KMS-11 (cell line): ENCODE measurements around the gene HEPACAM.

Experiments used
- H2AFZ ChIP-seq: fragments of 200-600 bp; sonication (generic); 2 replicates; pipeline ENCODE4 v1.6.1; 2016; ENCODE audit warnings: antibody characterized with exemption, mixed run types, low read depth
- H3K27ac ChIP-seq: fragments of 200-600 bp; sonication (generic); 2 replicates; pipeline ENCODE4 v1.6.1; 2016; ENCODE audit warnings: mild to moderate bottlenecking, mixed run types
- H3K27me3 ChIP-seq: fragments of 200-600 bp; sonication (generic); 2 replicates; pipeline ENCODE4 v1.6.1; 2017; ENCODE audit warnings: mild to moderate bottlenecking, low read depth, mixed run types, moderate library complexity; ENCODE audit not compliant: insufficient read depth
- H3K36me3 ChIP-seq: fragments of 200-600 bp; sonication (generic); 2 replicates; pipeline ENCODE4 v1.6.1; 2017; ENCODE audit warnings: mild to moderate bottlenecking, mixed run types; ENCODE audit not compliant: insufficient read depth
- H3K4me1 ChIP-seq: fragments of 200-600 bp; sonication (generic); 2 replicates; pipeline ENCODE4 v1.6.1; 2016; ENCODE audit warnings: mild to moderate bottlenecking, low read depth, mixed run types; ENCODE audit not compliant: poor library complexity, severe bottlenecking
- H3K4me2 ChIP-seq: fragments of 200-600 bp; sonication (generic); 2 replicates; pipeline ENCODE4 v1.7.0; 2016; ENCODE audit warnings: mild to moderate bottlenecking, mixed run types
- H3K4me3 ChIP-seq: fragments of 200-600 bp; sonication (generic); IDR thresholded peaks from 2 replicates; pipeline ENCODE4 v1.6.1; 2017; ENCODE audit warnings: low read depth, low read length, mixed read lengths; ENCODE audit not compliant: insufficient read depth
- H3K79me2 ChIP-seq: fragments of 200-600 bp; sonication (generic); 2 replicates; pipeline ENCODE4 v1.6.1; 2016; ENCODE audit warnings: low read depth, mixed run types; ENCODE audit not compliant: insufficient read depth
- H3K9ac ChIP-seq: fragments of 200-600 bp; sonication (generic); 2 replicates; pipeline ENCODE4 v1.6.1; 2016; ENCODE audit warnings: mild to moderate bottlenecking, mixed run types
- H4K20me1 ChIP-seq: fragments of 200-600 bp; sonication (generic); 2 replicates; pipeline ENCODE4 v1.6.1; 2016; ENCODE audit warnings: mild to moderate bottlenecking, mixed run types; ENCODE audit not compliant: insufficient read depth
- CTCF ChIP-seq: fragments of 200-600 bp; sonication (generic); conservative IDR thresholded peaks from 2 replicates; pipeline ENCODE4 v1.6.1; 2017; ENCODE audit warnings: low read depth, mild to moderate bottlenecking, antibody characterized with exemption, low read length, moderate library complexity, mixed read lengths

Gene HEPACAM

GRCh38 chr11:124937336-124937935, 1.6 kb upstream of the HEPACAM start:
- no peaks in the 10 kb centered on the region for H3K36me3 ChIP-seq
- no peaks in the 10 kb centered on the region for H4K20me1 ChIP-seq
- H3K27me3 ChIP-seq: no peaks in the 10 kb centered on the region
- H3K79me2 ChIP-seq: no peaks in the 10 kb centered on the region
- H3K27ac ChIP-seq: no peak overlapping the region
- TF ChIP-seq CTCF: no peak
- H2AFZ ChIP-seq: no peak overlapping the region
- no peak overlapping the region for H3K4me2 ChIP-seq
- H3K4me3 ChIP-seq: no peak overlapping the region
- H3K9ac ChIP-seq: no peak overlapping the region
- H3K4me1 ChIP-seq: no peaks in the 10 kb centered on the region

DNA sequence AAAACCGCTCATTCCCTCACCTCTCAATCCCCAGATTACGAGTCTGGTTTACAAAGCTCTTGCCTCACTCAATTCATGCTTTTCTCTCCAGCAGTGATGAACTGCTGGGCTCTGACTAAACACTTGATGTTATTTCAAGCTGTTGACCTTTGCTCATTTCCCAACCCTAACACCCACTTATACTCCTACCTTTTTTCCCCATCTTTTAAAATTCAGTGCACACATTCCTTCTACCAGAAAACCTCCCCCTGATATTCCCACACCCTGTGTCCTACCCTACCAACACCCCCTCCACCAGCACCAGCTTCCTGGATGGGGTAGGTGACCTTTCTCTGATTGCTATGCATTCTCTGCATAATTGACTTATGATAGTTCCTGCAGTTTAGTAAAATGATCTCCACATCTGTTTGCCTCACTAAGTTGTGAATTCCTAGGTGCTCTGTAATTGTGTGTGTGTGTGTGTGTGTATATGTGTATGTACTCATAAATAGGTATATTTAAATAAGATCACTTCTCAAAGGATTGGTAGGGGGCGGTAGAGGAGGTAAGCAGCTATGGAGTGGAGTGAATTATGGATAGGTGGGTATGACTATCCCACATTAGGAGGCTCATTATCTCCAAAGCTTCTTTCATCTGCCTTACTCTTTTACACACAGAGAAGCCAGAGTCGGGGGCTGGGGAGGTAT, 842 bp downstream of the HEPACAM start:
- TF ChIP-seq CTCF: no peak
- no peak overlapping the region for H3K9ac ChIP-seq
- H3K4me1 ChIP-seq: no peaks in the 10 kb centered on the region
- no peak overlapping the region for H2AFZ ChIP-seq
- H3K79me2 ChIP-seq: no peaks in the 10 kb centered on the region
- H3K27me3 ChIP-seq: no peaks in the 10 kb centered on the region
- H3K4me2 ChIP-seq: no peak overlapping the region
- H3K27ac ChIP-seq: no peak overlapping the region
- no peak overlapping the region for H3K4me3 ChIP-seq
- no peaks in the 10 kb centered on the region for H3K36me3 ChIP-seq
- no peaks in the 10 kb centered on the region for H4K20me1 ChIP-seq

DNA sequence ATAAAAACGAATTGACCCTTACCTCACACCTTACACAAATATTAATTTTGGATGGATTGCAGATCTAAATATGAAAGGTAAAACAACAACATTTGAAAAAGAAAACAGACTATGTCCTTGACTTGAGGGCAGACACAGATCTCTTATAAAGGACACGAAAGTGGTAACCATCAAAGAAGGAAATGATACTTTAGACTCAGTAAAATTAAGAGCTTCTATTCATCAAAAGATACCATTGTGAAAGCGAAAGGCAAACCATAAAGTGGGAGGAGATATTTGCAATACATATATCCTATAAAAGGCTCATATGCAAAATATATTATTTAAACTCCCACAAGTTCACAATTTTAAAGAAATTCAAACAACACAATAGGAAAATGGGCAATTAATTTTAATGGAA, 5.0 kb downstream of the HEPACAM start:
- Histone ChIP-seq H3K27me3 (no peaks in the 10 kb centered on the region), H3K27ac (no peak overlapping the region), H3K9ac (no peak overlapping the region), H3K4me1 (no peaks in the 10 kb centered on the region), H3K4me2 (no peak overlapping the region), H4K20me1 (no peaks in the 10 kb centered on the region), H3K79me2 (no peaks in the 10 kb centered on the region), H2AFZ (no peak overlapping the region), H3K4me3 (no peak overlapping the region), H3K36me3 (no peaks in the 10 kb centered on the region)
- TF ChIP-seq CTCF: no peak

- Histone ChIP-seq H3K4me1 (no peaks in the 10 kb centered on the region), H3K79me2 (no peaks in the 10 kb centered on the region), H3K36me3 (no peaks in the 10 kb centered on the region), H3K27me3 (no peaks in the 10 kb centered on the region), H3K27ac (no peak overlapping the region), H2AFZ (no peak overlapping the region), H4K20me1 (no peaks in the 10 kb centered on the region), H3K4me2 (no peak overlapping the region), H3K9ac (no peak overlapping the region), H3K4me3 (no peak overlapping the region)
- TF ChIP-seq CTCF: no peak
Measured at GRCh38 chr11:124928942-124929665, 6.7 kb downstream of the HEPACAM start.
